ENCODE measurements around the gene SPARC. TPM values are rescaled to one million over a fixed set of nuclear protein-coding genes. Genes with fewer than 3 reads are reported as not detected.
A peak's percentile ranks its signal among the peaks of the same experiment; 100 is the strongest.
"Not testable (repeated sequence)": the region's sequence is repeated elsewhere in the genome, so short reads cannot be mapped to it uniquely, and the experiment has no call there.

Gene SPARC
- total and polyA plus RNA-seq, 5 donors from 2014 or later = 34.6 TPM; not detected in 4

DNA sequence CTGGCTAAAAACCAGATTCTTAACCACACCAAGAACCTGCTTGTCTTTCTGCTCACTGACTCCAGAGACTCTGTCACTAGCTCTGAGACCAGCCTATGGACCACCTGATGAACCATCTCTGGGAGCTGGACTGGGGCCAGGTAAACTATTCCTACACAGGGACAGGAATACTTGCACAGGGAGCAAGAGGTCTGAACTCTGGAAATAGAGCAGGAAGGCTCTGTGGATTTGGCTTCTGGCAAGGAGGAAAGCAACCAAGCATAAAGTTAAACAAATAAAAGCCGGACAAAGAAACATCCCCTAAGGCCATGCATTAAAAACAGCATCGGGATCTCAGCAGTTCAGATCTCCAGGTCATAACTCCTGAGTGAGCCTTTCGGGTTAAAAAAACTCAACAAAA is 5.6 kb upstream of the SPARC start:
- Histone ChIP-seq H3K4me3 (ENCODE audit: low read depth, low read length) (no peak overlapping the region), H3K4me1 (ENCODE audit: control insufficient read depth, insufficient read depth, low read length, poor library complexity, severe bottlenecking) (no peaks in the 10 kb centered on the region), H3K27ac (ENCODE audit: insufficient read depth, low read length, poor library complexity, severe bottlenecking) (no peak overlapping the region), H3K27me3 (ENCODE audit: control insufficient read depth, insufficient read depth, low read length) (peaks cover 3% of the 10 kb centered on the region), H3K36me3 (ENCODE audit: control insufficient read depth, insufficient read depth, low read length) (no peaks in the 10 kb centered on the region), H3K9me3 (ENCODE audit: control insufficient read depth in 2 of 2, low read length in 2 of 2) (no peaks in the 10 kb centered on the region)
- no peak for ATAC-seq (ENCODE audit: low read depth in 2 of 2)
- Mint-ChIP-seq H3K27ac (no peak overlapping the region), H3K36me3 (no peaks in the 10 kb centered on the region), H3K4me1 (no peaks in the 10 kb centered on the region), H3K27me3 (peaks cover 21% of the 10 kb centered on the region), H3K4me3 (no peak overlapping the region), H3K9me3 (peaks cover 0 to 2% (median 0%) of the 10 kb centered on the region in 7 donors)
- DNase-seq = no peak

DNA sequence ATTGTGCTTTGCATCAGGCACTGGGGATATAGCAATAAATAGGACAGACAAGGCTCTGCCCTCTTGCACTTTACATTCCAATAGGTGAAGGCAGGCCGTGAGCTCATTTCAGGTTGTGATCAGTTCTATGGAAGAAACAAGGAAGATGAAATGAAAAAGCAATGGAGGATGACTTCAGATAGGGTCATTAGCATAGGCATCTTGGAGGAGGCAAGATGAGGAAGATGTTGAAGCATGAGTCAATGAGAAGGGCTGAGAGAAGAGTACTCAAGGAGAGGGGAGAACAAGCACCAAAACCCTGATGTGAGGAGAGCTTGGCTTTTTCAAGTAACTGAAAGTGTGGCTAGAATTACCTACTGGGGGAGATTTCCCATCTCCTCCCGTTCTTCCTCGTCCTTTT is 5.0 kb upstream of the SPARC start:
- Mint-ChIP-seq H3K36me3 (no peaks in the 10 kb centered on the region), H3K4me3 (no peak overlapping the region), H3K27ac (no peak overlapping the region), H3K27me3 (peaks cover 27% of the 10 kb centered on the region), H3K4me1 (peaks cover 0 to 4% (median under 1%) of the 10 kb centered on the region in 4 donors), H3K9me3 (peaks cover 0 to 2% (median 0%) of the 10 kb centered on the region in 7 donors)
- Histone ChIP-seq H3K27me3 (ENCODE audit: control insufficient read depth, insufficient read depth, low read length) (peaks cover 5% of the 10 kb centered on the region), H3K4me1 (ENCODE audit: control insufficient read depth, insufficient read depth, low read length, poor library complexity, severe bottlenecking) (peaks cover 4% of the 10 kb centered on the region), H3K9me3 (ENCODE audit: control insufficient read depth in 2 of 2, low read length in 2 of 2) (no peaks in the 10 kb centered on the region), H3K36me3 (ENCODE audit: control insufficient read depth, insufficient read depth, low read length) (no peaks in the 10 kb centered on the region), H3K4me3 (ENCODE audit: low read depth, low read length) (no peak overlapping the region), H3K27ac (ENCODE audit: insufficient read depth, low read length, poor library complexity, severe bottlenecking) (no peak overlapping the region)
- ATAC-seq (ENCODE audit: low read depth in 2 of 2) (no peak), DNase-seq (no peak)

DNA sequence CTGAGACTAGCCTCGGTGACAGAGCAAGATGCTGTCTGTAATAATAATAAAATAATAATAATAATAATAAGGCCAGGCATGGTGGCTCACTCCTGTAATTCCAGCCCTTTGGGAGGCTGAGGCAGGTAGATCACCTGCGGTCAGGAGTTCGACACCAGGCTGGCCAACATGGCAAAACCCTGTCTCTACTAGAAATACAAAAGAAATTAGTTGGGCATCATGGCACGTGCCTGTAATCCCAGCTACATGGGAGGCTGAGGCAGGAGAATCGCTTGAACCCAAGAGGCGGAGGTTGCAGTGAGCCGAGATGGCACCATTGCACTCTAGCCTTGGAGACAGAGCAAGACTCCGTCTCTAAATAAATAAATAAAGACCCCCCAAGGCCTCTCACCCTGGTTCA is 2.9 kb upstream of the SPARC start:
- not testable (repeated sequence) for H3K27ac Mint-ChIP-seq; DNase-seq; H3K9me3 Mint-ChIP-seq; H3K4me3 ChIP-seq (ENCODE audit: low read depth, low read length); H3K36me3 ChIP-seq (ENCODE audit: control insufficient read depth, insufficient read depth, low read length); H3K36me3 Mint-ChIP-seq; H3K4me1 ChIP-seq (ENCODE audit: control insufficient read depth, insufficient read depth, low read length, poor library complexity, severe bottlenecking); H3K9me3 ChIP-seq (ENCODE audit: control insufficient read depth in 2 of 2, low read length in 2 of 2); H3K4me3 Mint-ChIP-seq; ATAC-seq (ENCODE audit: low read depth in 2 of 2); H3K27ac ChIP-seq (ENCODE audit: insufficient read depth, low read length, poor library complexity, severe bottlenecking)
- H3K27me3 Mint-ChIP-seq = peaks cover 35% of the 10 kb centered on the region
- H3K4me1 Mint-ChIP-seq = peaks cover 0 to 11% (median under 1%) of the 10 kb centered on the region in 4 donors
- peaks cover 16% of the 10 kb centered on the region for H3K27me3 ChIP-seq (ENCODE audit: control insufficient read depth, insufficient read depth, low read length)

DNA sequence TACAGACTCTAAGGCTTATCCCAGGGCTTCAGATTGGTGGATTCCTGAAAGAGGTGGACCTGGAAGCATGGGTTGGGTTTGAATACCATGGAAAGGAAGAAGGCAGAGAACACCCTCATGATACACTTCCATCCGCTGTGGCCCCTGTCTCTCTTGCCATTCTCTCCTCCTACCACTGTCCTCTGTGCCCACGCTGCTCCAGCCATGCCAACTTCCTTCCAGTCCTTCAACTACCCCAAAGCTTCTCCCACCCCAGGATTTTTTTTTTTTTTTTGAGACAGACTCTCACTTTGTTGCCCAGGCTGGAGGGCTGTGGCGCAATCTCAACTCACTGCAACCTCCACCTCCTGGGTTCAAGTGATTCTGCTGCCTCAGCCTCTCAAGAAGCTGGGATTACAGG is 1.7 kb upstream of the SPARC start:
- H3K36me3 ChIP-seq (ENCODE audit: control insufficient read depth, insufficient read depth, low read length) = no peaks in the 10 kb centered on the region
- DNase-seq (no peak), ATAC-seq (ENCODE audit: low read depth in 2 of 2) (no peak)
- H3K9me3 ChIP-seq (ENCODE audit: control insufficient read depth in 2 of 2, low read length in 2 of 2) = no peaks in the 10 kb centered on the region
- Mint-ChIP-seq H3K4me3 (no peak overlapping the region), H3K36me3 (no peaks in the 10 kb centered on the region), H3K4me1 (peaks cover 0 to 11% (median under 1%) of the 10 kb centered on the region in 4 donors), H3K27me3 (peaks cover 42% of the 10 kb centered on the region), H3K27ac (peak overlapping the region in 1 of 3 donors; percentile 73), H3K9me3 (peaks cover 0 to 2% (median 0%) of the 10 kb centered on the region in 7 donors)
- peaks cover 16% of the 10 kb centered on the region for H3K27me3 ChIP-seq (ENCODE audit: control insufficient read depth, insufficient read depth, low read length)
- H3K27ac ChIP-seq (ENCODE audit: insufficient read depth, low read length, poor library complexity, severe bottlenecking) = no peak overlapping the region
- H3K4me3 ChIP-seq (ENCODE audit: low read depth, low read length) = no peak overlapping the region
- peaks cover 6% of the 10 kb centered on the region for H3K4me1 ChIP-seq (ENCODE audit: control insufficient read depth, insufficient read depth, low read length, poor library complexity, severe bottlenecking)

DNA sequence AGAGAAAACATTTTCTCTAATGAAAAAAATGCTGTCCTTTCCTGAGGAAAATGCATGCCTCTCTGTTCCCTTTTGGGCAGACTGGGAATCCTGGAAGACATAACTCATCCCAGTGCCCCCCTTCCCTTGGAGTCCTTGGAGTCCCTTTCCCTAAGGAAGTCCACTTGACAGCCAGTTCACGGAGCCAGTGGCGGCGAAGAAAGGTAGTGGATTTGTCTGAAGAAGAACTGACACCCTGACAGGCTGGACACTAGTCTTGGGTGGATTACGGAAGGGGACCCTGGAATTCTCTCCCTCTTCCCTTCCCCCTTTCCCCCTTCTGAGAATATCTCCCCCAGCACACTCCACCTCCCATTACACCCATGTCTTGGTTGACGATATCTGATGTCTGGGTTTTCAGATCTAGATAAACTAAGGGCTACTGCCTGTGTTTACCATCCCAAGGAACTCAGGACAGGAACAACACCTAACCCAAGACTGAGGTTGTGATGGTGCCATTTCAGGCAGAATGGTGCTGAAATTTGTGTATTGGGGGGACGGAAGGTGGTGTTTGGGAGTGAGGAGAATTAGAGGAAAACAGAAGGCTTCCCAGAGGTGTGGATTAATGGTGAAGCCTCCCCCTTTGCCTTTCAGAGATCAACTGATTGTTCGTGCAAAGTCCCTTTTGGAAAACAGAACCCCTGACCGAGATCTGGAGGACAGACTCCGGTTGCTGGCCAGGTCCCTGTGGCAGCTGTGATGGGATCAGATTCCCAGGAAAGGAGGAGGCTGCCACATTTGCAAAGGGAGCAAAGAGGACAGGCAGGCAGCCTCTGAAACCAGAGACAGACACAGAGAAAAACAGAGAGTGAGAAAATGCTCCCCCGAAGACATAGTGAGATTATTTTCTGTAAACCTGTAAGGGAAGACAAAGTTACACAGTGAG is 704 bp downstream of the SPARC start:
- ATAC-seq (ENCODE audit: low read depth in 2 of 2) = no peak
- peaks cover 6% of the 10 kb centered on the region for H3K4me1 ChIP-seq (ENCODE audit: control insufficient read depth, insufficient read depth, low read length, poor library complexity, severe bottlenecking)
- peak overlapping the region in 1 of 4 donors; percentile 59 for H3K4me3 Mint-ChIP-seq
- H3K27me3 Mint-ChIP-seq = peaks cover 43% of the 10 kb centered on the region
- DNase-seq = no peak
- no peaks in the 10 kb centered on the region for H3K36me3 Mint-ChIP-seq
- no peak overlapping the region for H3K27ac ChIP-seq (ENCODE audit: insufficient read depth, low read length, poor library complexity, severe bottlenecking)
- H3K9me3 ChIP-seq (ENCODE audit: control insufficient read depth in 2 of 2, low read length in 2 of 2) = no peaks in the 10 kb centered on the region
- no peak overlapping the region for H3K4me3 ChIP-seq (ENCODE audit: low read depth, low read length)
- H3K4me1 Mint-ChIP-seq = peaks cover 0 to 11% (median under 1%) of the 10 kb centered on the region in 4 donors
- H3K27me3 ChIP-seq (ENCODE audit: control insufficient read depth, insufficient read depth, low read length) = peaks cover 16% of the 10 kb centered on the region
- H3K27ac Mint-ChIP-seq = peak overlapping the region in 1 of 3 donors; percentile 25
- peaks cover 0 to 2% (median 0%) of the 10 kb centered on the region in 7 donors for H3K9me3 Mint-ChIP-seq
- no peaks in the 10 kb centered on the region for H3K36me3 ChIP-seq (ENCODE audit: control insufficient read depth, insufficient read depth, low read length)

DNA sequence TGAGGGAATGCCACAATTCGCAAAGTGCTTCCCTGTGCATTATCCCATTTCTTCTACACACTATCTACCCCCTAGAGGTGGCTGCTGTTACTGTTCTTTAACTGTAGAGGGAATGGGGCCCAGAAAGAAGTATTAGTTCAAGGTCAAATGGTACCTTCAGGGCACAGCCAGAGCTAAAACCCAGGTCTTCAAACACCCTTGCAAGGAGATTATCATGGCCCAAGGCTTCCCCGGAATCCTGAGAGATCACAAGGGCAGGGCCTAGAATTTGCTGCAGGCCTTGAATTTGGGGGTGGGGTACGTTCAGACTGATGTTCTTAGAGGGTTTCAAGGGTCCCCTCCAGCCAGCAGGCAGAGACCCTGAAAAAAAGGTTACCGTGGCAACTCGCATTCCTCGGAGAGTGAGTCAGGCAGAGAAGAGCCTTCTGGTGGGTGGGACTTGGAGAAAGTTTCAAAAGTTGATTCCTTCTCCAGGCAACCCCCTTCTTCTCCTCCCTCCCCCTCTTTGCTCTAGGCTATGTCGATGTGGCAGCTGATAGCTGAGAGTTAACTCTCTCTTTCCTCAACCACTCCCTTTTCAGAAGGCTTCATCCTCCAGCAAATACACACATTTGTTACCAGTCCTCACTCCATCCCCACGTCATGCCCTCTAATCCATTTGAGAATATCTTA is 1.9 kb downstream of the SPARC start:
- ATAC-seq (ENCODE audit: low read depth in 2 of 2) (no peak), DNase-seq (no peak)
- H3K4me3 ChIP-seq (ENCODE audit: low read depth, low read length) = no peak overlapping the region
- H3K9me3 Mint-ChIP-seq = peaks cover 0 to 2% (median 0%) of the 10 kb centered on the region in 7 donors
- no peak overlapping the region for H3K27ac Mint-ChIP-seq
- H3K4me1 Mint-ChIP-seq = peaks cover 0 to 11% (median under 1%) of the 10 kb centered on the region in 4 donors
- H3K4me3 Mint-ChIP-seq = no peak overlapping the region
- H3K9me3 ChIP-seq (ENCODE audit: control insufficient read depth in 2 of 2, low read length in 2 of 2) = no peaks in the 10 kb centered on the region
- peaks cover 16% of the 10 kb centered on the region for H3K27me3 ChIP-seq (ENCODE audit: control insufficient read depth, insufficient read depth, low read length)
- H3K36me3 Mint-ChIP-seq = no peaks in the 10 kb centered on the region
- H3K27ac ChIP-seq (ENCODE audit: insufficient read depth, low read length, poor library complexity, severe bottlenecking) = no peak overlapping the region
- H3K27me3 Mint-ChIP-seq = peaks cover 47% of the 10 kb centered on the region
- peaks cover 6% of the 10 kb centered on the region for H3K4me1 ChIP-seq (ENCODE audit: control insufficient read depth, insufficient read depth, low read length, poor library complexity, severe bottlenecking)
- H3K36me3 ChIP-seq (ENCODE audit: control insufficient read depth, insufficient read depth, low read length) = no peaks in the 10 kb centered on the region

DNA sequence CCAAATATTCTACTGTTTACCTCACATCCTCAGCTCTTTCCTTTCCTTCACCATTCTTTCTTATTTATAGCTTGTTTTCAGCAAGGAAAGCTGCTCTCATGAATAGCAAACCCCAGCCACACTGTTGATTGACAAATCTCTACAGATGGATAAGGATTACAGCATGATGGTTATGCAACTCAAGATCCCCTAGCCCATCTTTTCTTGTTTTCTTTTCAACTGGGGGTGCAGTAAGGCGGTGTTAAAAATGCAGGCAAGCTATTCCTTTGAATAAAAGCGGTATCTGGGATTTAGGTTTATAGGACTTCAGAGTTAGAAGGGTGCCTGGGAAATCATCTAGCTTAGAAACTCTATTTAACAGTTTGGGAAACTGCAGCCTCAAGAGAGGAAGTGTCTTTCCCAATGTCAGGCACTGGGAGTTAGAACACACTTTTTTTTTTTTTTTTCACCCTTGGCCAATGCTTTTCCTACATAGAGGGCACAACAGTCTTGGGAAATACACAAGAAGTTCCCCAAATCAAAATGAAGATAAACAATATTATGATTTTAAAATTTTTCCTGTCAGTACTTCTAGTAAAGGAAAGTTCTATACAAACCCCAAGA is 2.6 kb downstream of the SPARC start:
- no peak overlapping the region for H3K27ac ChIP-seq (ENCODE audit: insufficient read depth, low read length, poor library complexity, severe bottlenecking)
- Mint-ChIP-seq H3K27me3 (peaks cover 45% of the 10 kb centered on the region), H3K9me3 (peaks cover 0 to 2% (median 0%) of the 10 kb centered on the region in 7 donors), H3K4me1 (peaks cover 0 to 11% (median under 1%) of the 10 kb centered on the region in 4 donors), H3K27ac (no peak overlapping the region), H3K36me3 (no peaks in the 10 kb centered on the region), H3K4me3 (no peak overlapping the region)
- no peaks in the 10 kb centered on the region for H3K36me3 ChIP-seq (ENCODE audit: control insufficient read depth, insufficient read depth, low read length)
- DNase-seq (no peak), ATAC-seq (ENCODE audit: low read depth in 2 of 2) (no peak)
- H3K27me3 ChIP-seq (ENCODE audit: control insufficient read depth, insufficient read depth, low read length) = peaks cover 16% of the 10 kb centered on the region
- peaks cover 6% of the 10 kb centered on the region for H3K4me1 ChIP-seq (ENCODE audit: control insufficient read depth, insufficient read depth, low read length, poor library complexity, severe bottlenecking)
- no peak overlapping the region for H3K4me3 ChIP-seq (ENCODE audit: low read depth, low read length)
- no peaks in the 10 kb centered on the region for H3K9me3 ChIP-seq (ENCODE audit: control insufficient read depth in 2 of 2, low read length in 2 of 2)

All from CD4-positive, CD25-positive, alpha-beta regulatory T cell (primary cell).